Kidney (tissue), 14 donors: Measurements from ENCODE around the gene STK11IP. TPM values are rescaled to one million over a fixed set of nuclear protein-coding genes. Genes with fewer than 3 reads are reported as not detected.

ENCODE experiments used
- DNase-seq, 5 donors: peaks; one replicate each; pipeline ENCODE4 v3.0.0-alpha.2; 2013 to 2020
- FAIRE-seq: peaks from 2 replicates; lab custom pipeline; 2012; peaks lifted over from hg19 to GRCh38; lab: Jason Lieb, UNC
- H3K27ac ChIP-seq, 2 donors: one replicate each; pipeline ENCODE4 v1.7.0; 2013; ENCODE audit warnings: low read depth in 2 of 2, low read length in 2 of 2, inconsistent platforms in 1 of 2
- H3K27me3 ChIP-seq: one replicate; pipeline ENCODE4 v1.7.1; 2013; ENCODE audit warnings: low read length, inconsistent platforms; ENCODE audit not compliant: control insufficient read depth, insufficient read depth
- H3K36me3 ChIP-seq, 3 donors: one replicate each; pipeline versions ENCODE4 v1.7.0 to v1.7.1; 2013; ENCODE audit warnings: low read length in 3 of 3, control low read depth in 1 of 3, inconsistent platforms in 1 of 3; ENCODE audit not compliant: insufficient read depth in 3 of 3, control insufficient read depth in 2 of 3
- H3K4me1 ChIP-seq, 3 donors: one replicate each; pipeline versions ENCODE4 v1.7.0 to v1.7.1; 2013; ENCODE audit warnings: low read length in 3 of 3, inconsistent platforms in 1 of 3, low read depth in 1 of 3; ENCODE audit not compliant: control insufficient read depth in 2 of 3, insufficient read depth in 2 of 3
- H3K4me3 ChIP-seq, 3 donors: one replicate each; pipeline versions ENCODE4 v1.7.0 to v1.8.1; 2013; ENCODE audit warnings: low read length in 3 of 3, control low read depth in 1 of 3, inconsistent platforms in 1 of 3
- H3K9ac ChIP-seq, 3 donors: one replicate each; pipeline versions ENCODE4 v1.7.0 to v1.7.1; 2013; ENCODE audit warnings: low read length in 3 of 3, control low read depth in 1 of 3, inconsistent platforms in 1 of 3
- H3K9me3 ChIP-seq, 3 donors: one replicate each; pipeline versions ENCODE4 v1.7.0 to v1.7.1; 2013; ENCODE audit warnings: low read length in 3 of 3, control low read depth in 1 of 3, inconsistent platforms in 1 of 3; ENCODE audit not compliant: control insufficient read depth in 2 of 3, insufficient read depth in 1 of 3
- intact Hi-C: fragments of 100-400 bp; cut with DNase I; formaldehyde crosslinking; loops from one replicate; pipeline ENCODE4 v1.11.1; 2022
- polyA plus RNA-seq: library from polyadenylated mRNA; stranded (reverse); fragments of 350-450 nt; fragmentation: Illumina TruSeq; extraction: RNeasy Lipid Tissue Mini Kit (QIAGEN cat#74804); gene quantifications from one replicate; pipeline ENCODE4 v1.2.3, GENCODE V29; 2014; ENCODE audit warnings: low read depth, low replicate concordance; ENCODE audit not compliant: insufficient read depth
- total RNA-seq: library from RNA; stranded (reverse); fragmentation: NEBNext Ultra II Directional; extraction: Animal tissue kit (Norgen Biotek cat#: 25700); gene quantifications from one replicate; pipeline ENCODE4 v1.2.1, GENCODE V29; 2021
- TF ChIP-seq, protein P1 (sequence below): IDR thresholded peaks from 3 replicates; pipeline ENCODE4 v1.5.1; 2012; ENCODE audit warnings: mild to moderate bottlenecking, moderate library complexity, borderline replicate concordance; ENCODE audit not compliant: insufficient read depth; ENCODE audit errors: extremely low read depth
- donor health status: control.
- donor health status: control.
- donor health status: control.
- donor health status: control.
- donor health status: control.
- donor health status: DM: yes; HTN: yes; CAD: no.
- donor health status: Normal renal cell carcinoma (clear cell type).

STK11IP gene
- total and polyA plus RNA-seq, 2 donors from 2014 or later: 12.5 to 33.7 TPM

DNA sequence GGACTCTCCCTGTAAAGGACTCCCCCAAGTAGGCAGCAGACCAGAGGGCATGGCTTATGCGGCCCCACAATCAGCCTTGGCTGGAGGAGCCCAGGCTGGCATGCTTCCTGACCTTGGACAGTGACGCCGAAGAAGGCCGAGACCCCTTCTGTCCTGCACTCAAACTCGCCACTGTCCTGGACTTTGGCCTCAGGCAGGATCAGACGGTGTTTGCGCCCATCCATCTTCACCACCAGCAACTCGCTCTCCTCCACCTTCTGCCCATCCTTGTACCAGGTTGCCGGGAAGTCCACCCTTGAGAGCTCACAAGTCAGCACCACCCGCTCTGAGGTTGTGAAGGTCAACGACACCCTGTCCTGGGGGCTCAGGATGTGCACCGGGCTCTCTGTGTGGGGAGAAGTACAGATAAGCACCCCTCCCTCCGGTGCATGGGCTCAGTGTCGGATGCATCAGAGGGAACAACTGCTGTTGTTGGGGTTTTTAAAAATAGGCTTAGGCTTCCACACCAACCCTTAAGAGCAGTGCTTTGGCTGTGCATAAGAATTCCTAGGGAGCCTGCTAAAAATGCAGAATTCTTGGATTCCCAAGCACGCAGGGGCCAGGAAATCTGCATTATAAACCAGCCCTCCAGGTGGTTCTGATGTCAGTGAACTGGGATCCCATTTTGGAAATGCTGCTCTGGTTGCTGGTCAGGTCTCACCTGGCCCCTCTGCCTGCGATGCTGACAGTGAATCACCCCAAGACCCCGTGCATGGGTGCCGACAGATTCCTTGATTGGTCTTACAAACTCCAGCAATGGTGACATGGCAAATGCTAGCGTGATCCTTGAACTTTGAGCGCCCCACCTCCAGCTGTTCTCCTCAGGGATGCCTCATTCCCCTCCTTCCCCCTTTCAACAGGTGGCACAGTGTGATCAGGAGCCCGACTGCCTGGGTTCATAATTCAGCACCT, 32.3 kb upstream of the STK11IP start:
- H3K27ac ChIP-seq: no peak overlapping the region
- no peak overlapping the region for H3K4me3 ChIP-seq
- intact Hi-C loops: no loop called here
- TF ChIP-seq, protein P1, sequence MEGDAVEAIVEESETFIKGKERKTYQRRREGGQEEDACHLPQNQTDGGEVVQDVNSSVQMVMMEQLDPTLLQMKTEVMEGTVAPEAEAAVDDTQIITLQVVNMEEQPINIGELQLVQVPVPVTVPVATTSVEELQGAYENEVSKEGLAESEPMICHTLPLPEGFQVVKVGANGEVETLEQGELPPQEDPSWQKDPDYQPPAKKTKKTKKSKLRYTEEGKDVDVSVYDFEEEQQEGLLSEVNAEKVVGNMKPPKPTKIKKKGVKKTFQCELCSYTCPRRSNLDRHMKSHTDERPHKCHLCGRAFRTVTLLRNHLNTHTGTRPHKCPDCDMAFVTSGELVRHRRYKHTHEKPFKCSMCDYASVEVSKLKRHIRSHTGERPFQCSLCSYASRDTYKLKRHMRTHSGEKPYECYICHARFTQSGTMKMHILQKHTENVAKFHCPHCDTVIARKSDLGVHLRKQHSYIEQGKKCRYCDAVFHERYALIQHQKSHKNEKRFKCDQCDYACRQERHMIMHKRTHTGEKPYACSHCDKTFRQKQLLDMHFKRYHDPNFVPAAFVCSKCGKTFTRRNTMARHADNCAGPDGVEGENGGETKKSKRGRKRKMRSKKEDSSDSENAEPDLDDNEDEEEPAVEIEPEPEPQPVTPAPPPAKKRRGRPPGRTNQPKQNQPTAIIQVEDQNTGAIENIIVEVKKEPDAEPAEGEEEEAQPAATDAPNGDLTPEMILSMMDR: no peak
- FAIRE-seq: no peak
- H3K4me1 ChIP-seq: peaks cover 0 to 10% (median 7%) of the 10 kb centered on the region in 3 donors
- H3K36me3 ChIP-seq: peaks cover 6 to 12% (median 7%) of the 10 kb centered on the region in 3 donors
- H3K9ac ChIP-seq: no peak overlapping the region
- DNase-seq: peak in 1 of 5 donors; percentile 59
- no peaks in the 10 kb centered on the region for H3K9me3 ChIP-seq
- H3K27me3 ChIP-seq: no peaks in the 10 kb centered on the region

DNA sequence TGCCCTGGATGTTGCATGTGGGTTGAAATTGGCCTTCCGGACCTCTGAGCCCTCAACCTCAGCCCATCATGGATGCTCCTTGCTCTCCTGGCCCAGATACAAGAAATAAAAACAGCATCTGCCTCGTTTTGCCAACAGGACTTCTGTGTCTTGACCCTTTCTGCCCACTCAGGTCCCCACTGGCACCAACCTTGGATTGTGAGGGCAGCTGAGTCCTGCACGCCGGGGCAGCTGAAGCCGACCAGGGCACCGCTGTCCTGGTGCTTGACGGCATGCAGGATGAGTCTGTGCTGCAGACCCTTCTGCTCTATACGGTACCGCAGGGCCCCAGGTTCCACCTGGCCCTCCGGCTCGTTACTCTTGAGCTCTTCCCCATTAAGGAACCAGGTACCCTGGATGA, 31.0 kb upstream of the STK11IP start:
- no peak overlapping the region for H3K4me3 ChIP-seq
- TF ChIP-seq, protein P1: no peak
- intact Hi-C loops: no loop called here
- no peak overlapping the region for H3K9ac ChIP-seq
- peaks cover 0 to 10% (median 7%) of the 10 kb centered on the region in 3 donors for H3K4me1 ChIP-seq
- no peak for FAIRE-seq
- no peak for DNase-seq
- H3K27ac ChIP-seq: no peak overlapping the region
- peaks cover 6 to 12% (median 7%) of the 10 kb centered on the region in 3 donors for H3K36me3 ChIP-seq
- H3K9me3 ChIP-seq: no peaks in the 10 kb centered on the region
- no peaks in the 10 kb centered on the region for H3K27me3 ChIP-seq

DNA sequence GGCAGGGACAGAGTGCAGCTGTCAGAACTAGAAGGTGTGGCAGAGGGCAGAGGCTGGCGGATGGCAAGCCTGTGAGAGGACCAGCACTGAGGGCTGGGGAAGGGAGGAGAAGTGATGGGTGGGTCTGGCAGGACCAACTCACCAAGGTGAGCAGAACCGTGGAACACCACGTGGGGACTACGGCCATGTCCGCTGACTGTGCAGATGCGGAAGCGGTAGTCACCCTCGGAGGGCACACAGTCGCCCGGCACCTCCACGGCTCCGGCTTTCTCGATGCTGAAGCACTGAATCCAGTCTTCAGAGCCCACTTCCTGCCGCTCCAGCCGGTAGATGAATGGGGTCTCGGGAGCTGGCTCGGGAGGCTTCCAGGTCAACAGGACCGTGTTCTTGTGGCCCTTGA, 30.5 kb upstream of the STK11IP start:
- TF ChIP-seq, protein P1: no peak
- Histone ChIP-seq H3K9me3 (no peaks in the 10 kb centered on the region), H3K4me3 (no peak overlapping the region), H3K36me3 (peaks cover 6 to 12% (median 7%) of the 10 kb centered on the region in 3 donors), H3K27ac (no peak overlapping the region), H3K4me1 (peaks cover 0 to 11% (median 10%) of the 10 kb centered on the region in 3 donors), H3K27me3 (no peaks in the 10 kb centered on the region), H3K9ac (no peak overlapping the region)
- DNase-seq (peak in 1 of 5 donors; percentile 58), FAIRE-seq (no peak)
- intact Hi-C loops: no loop called here
